ENCODE results near the gene CEP290. TPM values are rescaled to one million over a fixed set of nuclear protein-coding genes. Genes with fewer than 3 reads are reported as not detected.

CEP290 gene
- total and polyA plus RNA-seq, 2 experiments from 2014 or later, result 12.1 to 17.0 TPM

- H3K4me2 ChIP-seq, result no peak overlapping the region
- 97% methylated on average over 4 of the region's 4 CpGs for WGBS (ENCODE audit: low lambda C conversion rate, missing lambda C conversion rate)
- no peak overlapping the region for H2AFZ ChIP-seq
- H3K36me3 ChIP-seq (replicated peaks; ENCODE audit: insufficient read depth, low read depth), result no peaks in the 10 kb centered on the region
- H4K20me1 ChIP-seq (ENCODE audit: insufficient read depth, poor library complexity, severe bottlenecking), result no peaks in the 10 kb centered on the region
- no peak overlapping the region for H3K27ac ChIP-seq
- no peaks in the 10 kb centered on the region for H3K79me2 ChIP-seq
- H3K9me3 ChIP-seq (ENCODE audit: low read depth), result no peaks in the 10 kb centered on the region
- no peak for DNase-seq (ENCODE audit: low spot score)
- no peaks in the 10 kb centered on the region for H3K4me1 ChIP-seq (ENCODE audit: insufficient read depth)
- H3K9me2 ChIP-seq (replicated peaks; ENCODE audit: insufficient read depth), result no peaks in the 10 kb centered on the region
- H3K4me3 ChIP-seq, result no peak overlapping the region
- TF ChIP-seq EZH2 (IDR thresholded peaks at IDR 0.05; ENCODE audit: borderline replicate concordance), result no peak
- TF ChIP-seq EZH2phosphoT487 (IDR thresholded peaks at IDR 0.05; ENCODE audit: low read depth, severe bottlenecking, unreplicated experiment), result no peak
- TF ChIP-seq, protein P1, sequence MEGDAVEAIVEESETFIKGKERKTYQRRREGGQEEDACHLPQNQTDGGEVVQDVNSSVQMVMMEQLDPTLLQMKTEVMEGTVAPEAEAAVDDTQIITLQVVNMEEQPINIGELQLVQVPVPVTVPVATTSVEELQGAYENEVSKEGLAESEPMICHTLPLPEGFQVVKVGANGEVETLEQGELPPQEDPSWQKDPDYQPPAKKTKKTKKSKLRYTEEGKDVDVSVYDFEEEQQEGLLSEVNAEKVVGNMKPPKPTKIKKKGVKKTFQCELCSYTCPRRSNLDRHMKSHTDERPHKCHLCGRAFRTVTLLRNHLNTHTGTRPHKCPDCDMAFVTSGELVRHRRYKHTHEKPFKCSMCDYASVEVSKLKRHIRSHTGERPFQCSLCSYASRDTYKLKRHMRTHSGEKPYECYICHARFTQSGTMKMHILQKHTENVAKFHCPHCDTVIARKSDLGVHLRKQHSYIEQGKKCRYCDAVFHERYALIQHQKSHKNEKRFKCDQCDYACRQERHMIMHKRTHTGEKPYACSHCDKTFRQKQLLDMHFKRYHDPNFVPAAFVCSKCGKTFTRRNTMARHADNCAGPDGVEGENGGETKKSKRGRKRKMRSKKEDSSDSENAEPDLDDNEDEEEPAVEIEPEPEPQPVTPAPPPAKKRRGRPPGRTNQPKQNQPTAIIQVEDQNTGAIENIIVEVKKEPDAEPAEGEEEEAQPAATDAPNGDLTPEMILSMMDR (IDR thresholded peaks at IDR 0.05; ENCODE audit: poor library complexity), result no peak
- no peaks in the 10 kb centered on the region for H3K27me3 ChIP-seq
Measured at GRCh38 chr12:88084210-88084609, 57.7 kb downstream of the CEP290 start.

- H3K36me3 ChIP-seq (replicated peaks; ENCODE audit: insufficient read depth, low read depth), result no peaks in the 10 kb centered on the region
- H3K4me3 ChIP-seq, result no peak overlapping the region
- TF ChIP-seq, protein P1 (IDR thresholded peaks at IDR 0.05; ENCODE audit: poor library complexity), result no peak
- TF ChIP-seq EZH2phosphoT487 (IDR thresholded peaks at IDR 0.05; ENCODE audit: low read depth, severe bottlenecking, unreplicated experiment) (no peak), EZH2 (IDR thresholded peaks at IDR 0.05; ENCODE audit: borderline replicate concordance) (no peak)
- no peak overlapping the region for H3K27ac ChIP-seq
- H3K79me2 ChIP-seq, result no peaks in the 10 kb centered on the region
- no peaks in the 10 kb centered on the region for H3K27me3 ChIP-seq
- no peak overlapping the region for H2AFZ ChIP-seq
- WGBS (ENCODE audit: low lambda C conversion rate, missing lambda C conversion rate), result 89% methylated on average over 3 of the region's 3 CpGs
- no peak for DNase-seq (ENCODE audit: low spot score)
- no peaks in the 10 kb centered on the region for H4K20me1 ChIP-seq (ENCODE audit: insufficient read depth, poor library complexity, severe bottlenecking)
- H3K4me1 ChIP-seq (ENCODE audit: insufficient read depth), result no peaks in the 10 kb centered on the region
- H3K9me3 ChIP-seq (ENCODE audit: low read depth), result no peaks in the 10 kb centered on the region
- no peak overlapping the region for H3K4me2 ChIP-seq
- no peaks in the 10 kb centered on the region for H3K9me2 ChIP-seq (replicated peaks; ENCODE audit: insufficient read depth)
Measured at GRCh38 chr12:88083634-88084033, 58.3 kb downstream of the CEP290 start.

GRCh38 chr12:88081247-88081646 lies 60.6 kb downstream of the CEP290 start:
- no peaks in the 10 kb centered on the region for H3K27me3 ChIP-seq
- H3K4me3 ChIP-seq, result no peak overlapping the region
- H3K79me2 ChIP-seq, result no peaks in the 10 kb centered on the region
- no peak overlapping the region for H3K4me2 ChIP-seq
- H3K9me3 ChIP-seq (ENCODE audit: low read depth), result no peaks in the 10 kb centered on the region
- no peak for DNase-seq (ENCODE audit: low spot score)
- H3K4me1 ChIP-seq (ENCODE audit: insufficient read depth), result no peaks in the 10 kb centered on the region
- H2AFZ ChIP-seq, result no peak overlapping the region
- no peak overlapping the region for H3K27ac ChIP-seq
- H3K36me3 ChIP-seq (replicated peaks; ENCODE audit: insufficient read depth, low read depth), result no peaks in the 10 kb centered on the region
- no peaks in the 10 kb centered on the region for H4K20me1 ChIP-seq (ENCODE audit: insufficient read depth, poor library complexity, severe bottlenecking)
- H3K9me2 ChIP-seq (replicated peaks; ENCODE audit: insufficient read depth), result no peaks in the 10 kb centered on the region
- TF ChIP-seq EZH2 (IDR thresholded peaks at IDR 0.05; ENCODE audit: borderline replicate concordance), result no peak
- no peak for TF ChIP-seq EZH2phosphoT487 (IDR thresholded peaks at IDR 0.05; ENCODE audit: low read depth, severe bottlenecking, unreplicated experiment)
- TF ChIP-seq, protein P1 (IDR thresholded peaks at IDR 0.05; ENCODE audit: poor library complexity), result no peak

DNA sequence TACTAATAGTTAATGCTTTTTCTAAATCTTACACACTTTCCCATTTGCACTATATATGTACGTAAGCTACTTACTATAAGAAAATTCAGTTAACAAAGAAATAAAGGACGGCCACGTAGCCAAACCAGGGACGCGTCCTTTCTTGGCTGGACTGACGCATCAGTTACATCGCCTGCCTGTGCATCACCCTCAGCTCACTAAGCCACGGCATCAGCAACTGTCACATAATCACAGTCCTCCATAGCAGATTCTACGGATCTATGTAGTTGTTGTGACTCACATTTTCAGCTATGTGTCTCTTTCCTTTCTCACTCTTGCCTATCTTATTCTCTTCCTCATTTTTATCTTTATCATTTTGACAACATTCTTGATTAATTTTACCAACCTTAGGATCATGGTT lies 74.6 kb downstream of the CEP290 start:
- Histone ChIP-seq H3K27me3 (no peaks in the 10 kb centered on the region), H3K4me2 (no peak overlapping the region), H3K27ac (no peak overlapping the region), H3K79me2 (no peaks in the 10 kb centered on the region), H3K4me1 (ENCODE audit: insufficient read depth) (no peaks in the 10 kb centered on the region), H4K20me1 (ENCODE audit: insufficient read depth, poor library complexity, severe bottlenecking) (no peaks in the 10 kb centered on the region), H2AFZ (no peak overlapping the region), H3K36me3 (replicated peaks; ENCODE audit: insufficient read depth, low read depth) (no peaks in the 10 kb centered on the region), H3K9me2 (replicated peaks; ENCODE audit: insufficient read depth) (peaks cover 4% of the 10 kb centered on the region), H3K4me3 (no peak overlapping the region), H3K9me3 (ENCODE audit: low read depth) (no peaks in the 10 kb centered on the region)
- TF ChIP-seq, protein P1 (IDR thresholded peaks at IDR 0.05; ENCODE audit: poor library complexity), result no peak
- no peak for TF ChIP-seq EZH2phosphoT487 (IDR thresholded peaks at IDR 0.05; ENCODE audit: low read depth, severe bottlenecking, unreplicated experiment)
- no peak for TF ChIP-seq EZH2 (IDR thresholded peaks at IDR 0.05; ENCODE audit: borderline replicate concordance)
- WGBS (ENCODE audit: low lambda C conversion rate, missing lambda C conversion rate), result 97% methylated on average over 9 of the region's 9 CpGs
- DNase-seq (ENCODE audit: low spot score), result no peak

Measured in hepatocyte (in vitro differentiated cells).